SK-N-SH (cell line): ENCODE results near the gene HOXD11.

Source experiments
- CTCF ChIP-seq: fragments of 200-600 bp; sonication (generic); IDR thresholded peaks from 2 replicates; pipeline ENCODE4 v1.6.1; 2017; ENCODE audit warnings: antibody characterized with exemption, mild to moderate bottlenecking, moderate library complexity
- ELF1 ChIP-seq: IDR thresholded peaks from 2 replicates; pipeline ENCODE4 v1.4.0; 2012
- EZH2phosphoT487 ChIP-seq: fragments of 200-600 bp; sonication (generic); IDR thresholded peaks from 2 replicates; pipeline ENCODE4 v1.6.1; 2017; ENCODE audit warnings: low read depth, mixed run types, mild to moderate bottlenecking, antibody characterized with exemption, moderate library complexity, borderline replicate concordance
- MXI1 ChIP-seq: IDR thresholded peaks from 2 replicates; pipeline ENCODE4 v1.6.1; 2012; ENCODE audit warnings: mild to moderate bottlenecking, low read depth, low read length, improper control_type of control experiment
- YY1 ChIP-seq: IDR thresholded peaks from 2 replicates; pipeline ENCODE4 v1.4.0; 2012; ENCODE audit warnings: low read depth, mild to moderate bottlenecking
- ZBTB33 ChIP-seq: IDR thresholded peaks from 2 replicates; pipeline ENCODE4 v1.4.0; 2012; ENCODE audit warnings: low read depth, borderline replicate concordance

- no peak for TF ChIP-seq ZBTB33
- no peak for TF ChIP-seq EZH2phosphoT487
- peak; percentile 80 for TF ChIP-seq CTCF
- no peak for TF ChIP-seq MXI1
- TF ChIP-seq ELF1: no peak
- TF ChIP-seq YY1: no peak
Observed at GRCh38 chr2:176096986-176097819, 9.9 kb upstream of the HOXD11 start.
